ENCODE measurements around the gene CHST9. TPM values are rescaled to one million over a fixed set of nuclear protein-coding genes. Genes with fewer than 3 reads are reported as not detected.
"Not testable (repeated sequence)": the region's sequence is repeated elsewhere in the genome, so short reads cannot be mapped to it uniquely, and the experiment has no call there.

Gene CHST9
- total and polyA plus RNA-seq, 2 donors: 0.38 to 7.0 TPM

- Histone ChIP-seq H3K27ac (ENCODE audit: low read depth) (no peak overlapping the region), H3K4me3 (ENCODE audit: low read depth, low read length) (no peak overlapping the region), H3K4me1 (ENCODE audit: insufficient read depth) (no peaks in the 10 kb centered on the region), H3K36me3 (ENCODE audit: insufficient read depth) (no peaks in the 10 kb centered on the region)
- WGBS: 58% methylated on average over 10 of the region's 10 CpGs
- DNase-seq (ENCODE audit: extremely low spot score): no peak
Observed at GRCh38 chr18:27109451-27109850, 75.7 kb downstream of the CHST9 start.

GRCh38 chr18:27108842-27109241 lies 76.3 kb downstream of the CHST9 start:
- H3K27ac ChIP-seq (ENCODE audit: low read depth): no peak overlapping the region
- H3K4me1 ChIP-seq (ENCODE audit: insufficient read depth): no peaks in the 10 kb centered on the region
- H3K36me3 ChIP-seq (ENCODE audit: insufficient read depth): no peaks in the 10 kb centered on the region
- DNase-seq (ENCODE audit: extremely low spot score): no peak
- 86% methylated on average over 2 of the region's 2 CpGs for WGBS
- no peak overlapping the region for H3K4me3 ChIP-seq (ENCODE audit: low read depth, low read length)

- no peak for DNase-seq (ENCODE audit: extremely low spot score)
- no peaks in the 10 kb centered on the region for H3K4me1 ChIP-seq (ENCODE audit: insufficient read depth)
- H3K27ac ChIP-seq (ENCODE audit: low read depth): no peak overlapping the region
- no peak overlapping the region for H3K4me3 ChIP-seq (ENCODE audit: low read depth, low read length)
- H3K36me3 ChIP-seq (ENCODE audit: insufficient read depth): no peaks in the 10 kb centered on the region
- WGBS: 67% methylated on average over 3 of the region's 3 CpGs
Observed at GRCh38 chr18:27104743-27105142, 80.4 kb downstream of the CHST9 start.

- Histone ChIP-seq H3K4me3 (ENCODE audit: low read depth, low read length) (no peak overlapping the region), H3K27ac (ENCODE audit: low read depth) (no peak overlapping the region), H3K4me1 (ENCODE audit: insufficient read depth) (no peaks in the 10 kb centered on the region), H3K36me3 (ENCODE audit: insufficient read depth) (no peaks in the 10 kb centered on the region)
- WGBS: 85% methylated on average over 1 of the region's 1 CpG
- no peak for DNase-seq (ENCODE audit: extremely low spot score)
Observed at GRCh38 chr18:27094621-27095020, 90.5 kb downstream of the CHST9 start.

GRCh38 chr18:27093290-27093689 lies 91.8 kb downstream of the CHST9 start:
- DNase-seq (ENCODE audit: extremely low spot score); H3K4me1 ChIP-seq (ENCODE audit: insufficient read depth); H3K27ac ChIP-seq (ENCODE audit: low read depth); H3K36me3 ChIP-seq (ENCODE audit: insufficient read depth); H3K4me3 ChIP-seq (ENCODE audit: low read depth, low read length): not testable (repeated sequence)
- WGBS: 81% methylated on average over 9 of the region's 9 CpGs

GRCh38 chr18:27081701-27082100 lies 103.4 kb downstream of the CHST9 start:
- Histone ChIP-seq H3K27ac (ENCODE audit: low read depth) (no peak overlapping the region), H3K4me3 (ENCODE audit: low read depth, low read length) (no peak overlapping the region), H3K4me1 (ENCODE audit: insufficient read depth) (no peaks in the 10 kb centered on the region), H3K36me3 (ENCODE audit: insufficient read depth) (no peaks in the 10 kb centered on the region)
- DNase-seq (ENCODE audit: extremely low spot score): no peak
- 36% methylated on average over 1 of the region's 1 CpG for WGBS

GRCh38 chr18:27075828-27076227 lies 109.3 kb downstream of the CHST9 start:
- H3K4me3 ChIP-seq (ENCODE audit: low read depth, low read length): no peak overlapping the region
- H3K4me1 ChIP-seq (ENCODE audit: insufficient read depth): no peaks in the 10 kb centered on the region
- H3K27ac ChIP-seq (ENCODE audit: low read depth): no peak overlapping the region
- WGBS: 59% methylated on average over 3 of the region's 3 CpGs
- no peaks in the 10 kb centered on the region for H3K36me3 ChIP-seq (ENCODE audit: insufficient read depth)
- no peak for DNase-seq (ENCODE audit: extremely low spot score)

GRCh38 chr18:27073404-27073830 lies 111.7 kb downstream of the CHST9 start:
- H3K4me1 ChIP-seq (ENCODE audit: insufficient read depth): no peaks in the 10 kb centered on the region
- DNase-seq (ENCODE audit: extremely low spot score): no peak
- H3K36me3 ChIP-seq (ENCODE audit: insufficient read depth): no peaks in the 10 kb centered on the region
- no peak overlapping the region for H3K4me3 ChIP-seq (ENCODE audit: low read depth, low read length)
- no peak overlapping the region for H3K27ac ChIP-seq (ENCODE audit: low read depth)
- WGBS: 92% methylated on average over 5 of the region's 5 CpGs

GRCh38 chr18:27064673-27065072 lies 120.4 kb downstream of the CHST9 start:
- no peak for DNase-seq (ENCODE audit: extremely low spot score)
- H3K4me3 ChIP-seq (ENCODE audit: low read depth, low read length): no peak overlapping the region
- H3K27ac ChIP-seq (ENCODE audit: low read depth): no peak overlapping the region
- H3K36me3 ChIP-seq (ENCODE audit: insufficient read depth): no peaks in the 10 kb centered on the region
- WGBS: 65% methylated on average over 3 of the region's 3 CpGs
- H3K4me1 ChIP-seq (ENCODE audit: insufficient read depth): no peaks in the 10 kb centered on the region

- WGBS: 91% methylated on average over 2 of the region's 2 CpGs
- Histone ChIP-seq H3K36me3 (ENCODE audit: insufficient read depth) (no peaks in the 10 kb centered on the region), H3K4me3 (ENCODE audit: low read depth, low read length) (no peak overlapping the region), H3K4me1 (ENCODE audit: insufficient read depth) (no peaks in the 10 kb centered on the region), H3K27ac (ENCODE audit: low read depth) (no peak overlapping the region)
- no peak for DNase-seq (ENCODE audit: extremely low spot score)
Observed at GRCh38 chr18:27062802-27063201, 122.3 kb downstream of the CHST9 start.

GRCh38 chr18:27061488-27062095 lies 123.5 kb downstream of the CHST9 start:
- H3K4me3 ChIP-seq (ENCODE audit: low read depth, low read length): no peak overlapping the region
- no peaks in the 10 kb centered on the region for H3K36me3 ChIP-seq (ENCODE audit: insufficient read depth)
- H3K4me1 ChIP-seq (ENCODE audit: insufficient read depth): no peaks in the 10 kb centered on the region
- H3K27ac ChIP-seq (ENCODE audit: low read depth): no peak overlapping the region
- DNase-seq (ENCODE audit: extremely low spot score): no peak
- 90% methylated on average over 7 of the region's 7 CpGs for WGBS

GRCh38 chr18:27057519-27058234 lies 127.4 kb downstream of the CHST9 start:
- no peaks in the 10 kb centered on the region for H3K4me1 ChIP-seq (ENCODE audit: insufficient read depth)
- H3K36me3 ChIP-seq (ENCODE audit: insufficient read depth): no peaks in the 10 kb centered on the region
- H3K27ac ChIP-seq (ENCODE audit: low read depth): no peak overlapping the region
- H3K4me3 ChIP-seq (ENCODE audit: low read depth, low read length): no peak overlapping the region
- 35% methylated on average over 11 of the region's 11 CpGs for WGBS
- peak; percentile 10 for DNase-seq (ENCODE audit: extremely low spot score)

- no peak for DNase-seq (ENCODE audit: extremely low spot score)
- H3K36me3 ChIP-seq (ENCODE audit: insufficient read depth): no peaks in the 10 kb centered on the region
- no peak overlapping the region for H3K4me3 ChIP-seq (ENCODE audit: low read depth, low read length)
- H3K4me1 ChIP-seq (ENCODE audit: insufficient read depth): no peaks in the 10 kb centered on the region
- 75% methylated on average over 3 of the region's 3 CpGs for WGBS
- H3K27ac ChIP-seq (ENCODE audit: low read depth): no peak overlapping the region
Observed at GRCh38 chr18:27054926-27055325, 130.2 kb downstream of the CHST9 start.

- no peak for DNase-seq (ENCODE audit: extremely low spot score)
- WGBS: 64% methylated on average over 4 of the region's 4 CpGs
- H3K36me3 ChIP-seq (ENCODE audit: insufficient read depth): no peaks in the 10 kb centered on the region
- no peaks in the 10 kb centered on the region for H3K4me1 ChIP-seq (ENCODE audit: insufficient read depth)
- H3K4me3 ChIP-seq (ENCODE audit: low read depth, low read length): no peak overlapping the region
- H3K27ac ChIP-seq (ENCODE audit: low read depth): no peak overlapping the region
Observed at GRCh38 chr18:27049969-27050368, 135.1 kb downstream of the CHST9 start.
